GM12801 (cell line): ENCODE data around the gene ZDHHC15.

Experiments used
- CTCF ChIP-seq: IDR thresholded peaks from one replicate; pipeline ENCODE4 v1.5.1; 2011; ENCODE audit warnings: control low read depth; ENCODE audit not compliant: insufficient read length; ENCODE audit errors: extremely low read depth

Gene ZDHHC15

GRCh38 chrX:75522565-75523431, at the start of gene ZDHHC15:
Gene ZDHHC15, minus strand, starts transcription at chrX:75523037. Its CDS starts 13 bp downstream, at chrX:75523024.
- TF ChIP-seq CTCF: no peak

- no peak for TF ChIP-seq CTCF
These were observed 24.9 kb upstream of the ZDHHC15 start for GRCh38 chrX:75547783-75548182.

- no peak for TF ChIP-seq CTCF
These were observed 24.1 kb upstream of the ZDHHC15 start for GRCh38 chrX:75546724-75547511.

- no peak for TF ChIP-seq CTCF
These were observed 21.9 kb upstream of the ZDHHC15 start for GRCh38 chrX:75544786-75545185.

- TF ChIP-seq CTCF: no peak
These were observed 38.9 kb downstream of the ZDHHC15 start for GRCh38 chrX:75483933-75484332.

- no peak for TF ChIP-seq CTCF
These were observed 101.1 kb downstream of the ZDHHC15 start for GRCh38 chrX:75421688-75422230.

- TF ChIP-seq CTCF: no peak
These were observed 132.4 kb downstream of the ZDHHC15 start for GRCh38 chrX:75390470-75390869.
